Gastrocnemius medialis (tissue), 4 donors: ENCODE results near the gene FAM117A. TPM values are rescaled to one million over a fixed set of nuclear protein-coding genes. Genes with fewer than 3 reads are reported as not detected.

Experiments used
- ATAC-seq, 2 donors: fragments of 150-250 bp; one replicate each; pipeline ENCODE4 v1.9.1; 2016
- DNase-seq, 2 donors: peaks; one replicate each; pipeline ENCODE4 v3.0.0-alpha.2; 2019
- H3K27ac ChIP-seq, 4 donors: fragments of 200-600 bp; sonication (generic); 1 replicate in 1 of 4; 2 replicates in 3 of 4; pipeline ENCODE4 v1.5.1; 2016 to 2018; ENCODE audit warnings: mild to moderate bottlenecking in 2 of 4, moderate library complexity in 1 of 4
- H3K27me3 ChIP-seq, 3 donors: fragments of 200-600 bp; sonication (generic) in 2 of 3; 1 replicate in 1 of 3; 2 replicates in 2 of 3; pipeline versions ENCODE4 v1.5.1 to v1.6.0; 2016 to 2019; ENCODE audit warnings: mild to moderate bottlenecking in 1 of 3, moderate library complexity in 1 of 3
- H3K36me3 ChIP-seq, 2 donors: fragments of 200-600 bp; sonication (generic) in 1 of 2; one replicate each; pipeline ENCODE4 v1.5.1; 2017 to 2018
- H3K4me1 ChIP-seq, 2 donors: fragments of 200-600 bp; sonication (generic) in 1 of 2; one replicate each; pipeline ENCODE4 v1.5.1; 2016 to 2017; ENCODE audit warnings: mild to moderate bottlenecking in 2 of 2
- H3K4me3 ChIP-seq, 4 donors: fragments of 200-600 bp; sonication (generic) in 3 of 4; 1 replicate in 1 of 4; 2 replicates in 3 of 4; pipeline ENCODE4 v1.5.1; 2016 to 2019; ENCODE audit warnings: mild to moderate bottlenecking in 2 of 4
- H3K9me3 ChIP-seq, 3 donors: fragments of 200-600 bp; sonication (generic) in 2 of 3; 1 replicate in 1 of 3; 2 replicates in 2 of 3; pipeline ENCODE4 v1.5.1; 2016 to 2019
- CTCF ChIP-seq, 5 experiments: fragments of 450-650 bp in 3 of 5; fragments of 200-600 bp in 2 of 5; sonication (generic) in 2 of 5; IDR thresholded peaks in 4 of 5; conservative IDR thresholded peaks in 1 of 5; 1 replicate in 4 of 5; 2 replicates in 1 of 5; pipeline ENCODE4 v1.5.1; 2016 to 2019; ENCODE audit warnings: antibody characterized with exemption in 5 of 5, mild to moderate bottlenecking in 3 of 5, moderate library complexity in 3 of 5
- POLR2A ChIP-seq, 2 donors: fragments of 450-650 bp; IDR thresholded peaks; one replicate each; pipeline ENCODE4 v1.6.1; 2017; ENCODE audit warnings: antibody characterized with exemption in 2 of 2, mild to moderate bottlenecking in 2 of 2, moderate library complexity in 2 of 2
- in situ Hi-C, 4 donors: fragments of 200-750 bp; cut with MboI; loops; one replicate each; pipeline versions ENCODE4 v1.15.0 to v1.8.0; 2017; ENCODE audit warnings: low sequenced_read_pairs in 4 of 4
- intact Hi-C: fragments of 100-400 bp; cut with DNase I; formaldehyde crosslinking; loops from one replicate; pipeline ENCODE4 v1.15.1; 2023; ENCODE audit warnings: low total_unique reads
- total RNA-seq, 4 donors: library from RNA; depleted of rRNA; stranded (reverse); fragments of >200 nt; gene quantifications; one replicate each; pipeline versions ENCODE4 v1.1.0 to v1.2.3, GENCODE V29; 2016

FAM117A gene
- total RNA-seq, 4 donors from 2014 or later: 2.6 to 4.9 (median 3.3) TPM

GRCh38 chr17:49749730-49750129, 14.2 kb downstream of the FAM117A start:
- Histone ChIP-seq H3K9me3 (no peaks in the 10 kb centered on the region), H3K27ac (no peak overlapping the region), H3K4me1 (peaks cover 0 to 12% of the 10 kb centered on the region in 2 donors), H3K27me3 (no peaks in the 10 kb centered on the region), H3K4me3 (no peak overlapping the region), H3K36me3 (no peaks in the 10 kb centered on the region)
- no peak for TF ChIP-seq CTCF (IDR thresholded peaks at IDR 0.05 in 4 of 5, conservative IDR thresholded peaks at IDR 0.05 in 1 of 5)
- no peak for TF ChIP-seq POLR2A (IDR thresholded peaks at IDR 0.05)
- ATAC-seq: no peak
- in situ Hi-C loops: no loop called here
- DNase-seq: no peak
- intact Hi-C loops: no loop called here

DNA sequence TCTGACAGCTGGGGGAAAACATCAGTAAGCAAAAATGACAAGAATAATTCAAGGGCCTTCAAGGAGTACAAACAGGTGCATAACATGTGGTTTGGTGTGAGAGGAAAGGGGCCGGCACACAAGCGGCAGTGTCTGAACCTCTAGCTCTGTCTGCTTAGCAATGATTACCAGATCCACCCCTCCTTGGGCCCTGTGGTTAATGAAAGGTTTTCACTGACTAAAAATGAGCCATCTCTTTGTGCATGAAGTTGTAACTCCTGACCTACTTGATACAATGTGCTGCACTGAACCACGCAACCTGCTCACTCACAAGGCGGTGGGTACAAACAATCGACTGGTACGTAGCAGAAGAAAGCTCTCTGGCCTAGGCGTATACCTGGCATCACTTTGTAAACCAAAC, 15.1 kb downstream of the FAM117A start:
- DNase-seq (no peak), ATAC-seq (no peak)
- TF ChIP-seq POLR2A (IDR thresholded peaks at IDR 0.05): no peak
- TF ChIP-seq CTCF (IDR thresholded peaks at IDR 0.05 in 4 of 5, conservative IDR thresholded peaks at IDR 0.05 in 1 of 5): no peak
- intact Hi-C loops: no loop called here
- H3K9me3 ChIP-seq: no peaks in the 10 kb centered on the region
- H3K27me3 ChIP-seq: no peaks in the 10 kb centered on the region
- no peaks in the 10 kb centered on the region for H3K36me3 ChIP-seq
- H3K4me1 ChIP-seq: peaks cover 0 to 12% of the 10 kb centered on the region in 2 donors
- in situ Hi-C loops: no loop called here
- no peak overlapping the region for H3K4me3 ChIP-seq
- no peak overlapping the region for H3K27ac ChIP-seq

DNA sequence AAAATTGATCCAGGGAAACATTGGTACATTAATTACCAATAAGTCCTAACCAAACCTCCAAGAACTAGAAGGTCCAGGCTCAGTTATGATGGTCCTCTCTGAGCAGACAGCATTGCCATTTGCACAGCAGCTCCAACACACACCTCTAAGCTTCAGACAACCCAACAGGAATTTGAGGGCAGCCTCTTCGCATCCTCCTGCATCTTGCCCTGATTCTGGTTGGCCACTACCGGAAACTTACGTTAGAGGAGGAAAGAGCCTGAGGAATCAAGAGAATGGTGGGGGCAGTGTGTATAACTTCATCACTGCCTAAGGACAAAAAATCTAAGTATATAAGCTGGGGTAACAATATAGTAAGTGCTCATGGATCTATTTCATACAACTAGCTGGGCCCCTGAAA, 15.7 kb downstream of the FAM117A start:
- H3K36me3 ChIP-seq: no peaks in the 10 kb centered on the region
- H3K9me3 ChIP-seq: no peaks in the 10 kb centered on the region
- no peak overlapping the region for H3K27ac ChIP-seq
- intact Hi-C loops: no loop called here
- ATAC-seq (no peak), DNase-seq (no peak)
- H3K27me3 ChIP-seq: no peaks in the 10 kb centered on the region
- no peak overlapping the region for H3K4me3 ChIP-seq
- peaks cover 0 to 12% of the 10 kb centered on the region in 2 donors for H3K4me1 ChIP-seq
- no peak for TF ChIP-seq POLR2A (IDR thresholded peaks at IDR 0.05)
- TF ChIP-seq CTCF (IDR thresholded peaks at IDR 0.05 in 4 of 5, conservative IDR thresholded peaks at IDR 0.05 in 1 of 5): no peak
- in situ Hi-C loops: no loop called here

DNA sequence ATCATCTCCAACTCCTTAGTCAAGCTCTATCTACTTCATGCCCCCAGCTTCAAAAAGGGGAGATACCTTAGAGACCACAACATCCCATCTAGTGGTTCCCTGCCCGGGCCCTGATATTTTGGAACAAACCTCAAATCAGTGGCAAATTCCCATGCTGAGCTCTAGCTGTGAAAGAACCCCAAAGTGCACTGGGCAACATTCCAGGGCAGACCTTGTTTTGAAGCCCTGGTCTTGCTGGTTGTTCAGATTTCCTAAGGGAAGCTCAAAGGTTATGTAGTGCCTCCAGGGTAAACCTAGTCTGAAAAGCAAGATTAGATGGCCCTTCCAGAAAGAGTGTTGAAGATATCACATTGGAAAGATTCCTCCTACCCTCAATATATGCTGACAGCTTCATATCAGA, 16.3 kb downstream of the FAM117A start:
- DNase-seq (no peak), ATAC-seq (no peak)
- Histone ChIP-seq H3K4me3 (no peak overlapping the region), H3K9me3 (no peaks in the 10 kb centered on the region), H3K27ac (no peak overlapping the region), H3K4me1 (peaks cover 0 to 18% of the 10 kb centered on the region in 2 donors), H3K36me3 (no peaks in the 10 kb centered on the region), H3K27me3 (no peaks in the 10 kb centered on the region)
- TF ChIP-seq CTCF (IDR thresholded peaks at IDR 0.05 in 4 of 5, conservative IDR thresholded peaks at IDR 0.05 in 1 of 5) (no peak), POLR2A (IDR thresholded peaks at IDR 0.05) (no peak)
- intact Hi-C loops: no loop called here
- in situ Hi-C loops: no loop called here

- Histone ChIP-seq H3K27ac (no peak overlapping the region), H3K9me3 (no peaks in the 10 kb centered on the region), H3K4me1 (peaks cover 3 to 23% of the 10 kb centered on the region in 2 donors), H3K36me3 (no peaks in the 10 kb centered on the region), H3K4me3 (no peak overlapping the region), H3K27me3 (no peaks in the 10 kb centered on the region)
- in situ Hi-C loops (no loop called here), intact Hi-C loops (no loop called here)
- TF ChIP-seq POLR2A (IDR thresholded peaks at IDR 0.05): no peak
- no peak for TF ChIP-seq CTCF (IDR thresholded peaks at IDR 0.05 in 4 of 5, conservative IDR thresholded peaks at IDR 0.05 in 1 of 5)
- ATAC-seq (no peak), DNase-seq (no peak)
These were observed 17.0 kb downstream of the FAM117A start for GRCh38 chr17:49746791-49747490.
